ENCODE results near the gene TMEM184A.
"Not testable (repeated sequence)": the region's sequence is repeated elsewhere in the genome, so short reads cannot be mapped to it uniquely, and the experiment has no call there.

TMEM184A gene

DNA sequence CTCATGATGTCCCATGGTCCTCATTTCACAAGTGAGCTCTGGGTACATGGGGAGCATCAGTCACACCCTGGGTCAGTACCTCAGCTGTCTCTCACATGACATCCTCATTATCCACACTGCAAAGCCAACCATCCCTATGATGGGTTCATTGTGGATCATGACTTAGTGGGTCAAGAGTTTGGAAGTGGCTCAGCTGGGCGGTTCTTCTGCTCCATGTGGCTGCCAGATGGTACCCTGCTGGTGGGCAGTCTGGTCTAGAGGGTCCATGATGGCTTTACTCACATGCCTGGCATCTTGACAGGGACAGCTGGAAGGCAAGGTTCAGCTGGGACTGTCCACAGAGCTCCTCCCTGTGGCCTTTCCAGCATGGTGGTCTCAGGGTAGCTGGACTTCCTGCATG is 33.0 kb upstream of the TMEM184A start:
- DNase-seq: no peak

DNA sequence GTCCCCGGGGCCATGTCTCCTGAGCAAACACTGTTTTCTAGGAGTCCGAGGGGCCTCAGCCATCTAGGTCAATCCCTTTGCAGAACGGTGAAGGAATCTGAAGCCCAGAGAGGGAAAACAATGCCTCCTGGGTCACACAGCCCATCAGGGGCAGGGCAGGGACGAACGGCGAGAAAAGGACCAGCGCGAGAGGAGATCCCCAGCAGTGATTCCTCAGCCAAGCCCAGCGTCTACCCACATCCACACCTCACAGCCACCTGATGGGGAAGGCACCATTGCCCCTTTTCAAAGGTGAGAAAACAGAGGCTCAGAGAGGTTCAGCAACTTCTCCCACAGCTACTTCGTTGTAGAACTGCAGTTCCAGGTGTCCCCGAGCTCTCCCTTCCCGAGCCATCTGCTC is 31.7 kb upstream of the TMEM184A start:
- no peak for DNase-seq

DNA sequence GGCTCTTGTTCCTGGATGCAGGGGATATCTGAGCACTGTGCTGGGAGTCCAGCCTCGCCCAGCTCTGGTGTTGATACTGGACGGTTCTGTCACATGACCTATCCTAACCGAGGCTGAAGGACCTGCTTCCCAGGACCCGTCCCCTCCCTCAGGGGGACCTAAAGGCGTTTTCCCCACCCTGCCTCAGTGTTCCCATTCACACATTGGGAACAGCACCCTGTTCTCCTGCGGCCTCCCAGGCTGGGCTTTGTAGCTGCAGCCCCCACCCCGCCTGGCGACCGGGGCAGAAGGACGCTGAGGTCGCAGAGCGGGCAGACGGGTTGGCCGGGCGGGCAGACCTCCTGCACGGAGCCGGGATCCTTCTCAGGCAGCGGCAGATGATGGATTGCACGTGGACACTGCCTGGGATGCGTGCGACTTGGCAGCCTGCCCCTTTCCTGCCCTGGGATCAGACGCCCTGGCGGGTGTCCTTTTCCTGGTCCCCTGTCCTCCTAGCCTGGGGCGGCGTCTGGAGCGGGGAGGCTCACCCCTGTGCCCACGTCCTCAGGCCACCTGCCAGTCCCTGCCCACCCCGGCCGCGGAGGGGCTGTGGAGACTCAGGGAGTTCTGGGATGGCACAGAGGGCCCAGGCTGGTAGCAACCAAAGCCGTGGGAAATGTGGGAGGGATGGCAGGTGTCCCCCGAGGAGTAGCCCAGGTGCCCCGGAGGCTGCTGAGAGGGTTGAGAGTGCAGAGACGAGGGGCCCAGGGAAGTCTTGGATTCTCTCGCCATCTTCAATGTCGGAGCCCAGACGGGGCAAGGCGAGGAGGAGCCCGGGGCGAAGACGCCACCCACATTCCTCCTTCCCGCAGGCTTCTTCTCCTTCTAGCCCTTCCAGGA is 31.1 kb upstream of the TMEM184A start:
- no peak for DNase-seq

DNA sequence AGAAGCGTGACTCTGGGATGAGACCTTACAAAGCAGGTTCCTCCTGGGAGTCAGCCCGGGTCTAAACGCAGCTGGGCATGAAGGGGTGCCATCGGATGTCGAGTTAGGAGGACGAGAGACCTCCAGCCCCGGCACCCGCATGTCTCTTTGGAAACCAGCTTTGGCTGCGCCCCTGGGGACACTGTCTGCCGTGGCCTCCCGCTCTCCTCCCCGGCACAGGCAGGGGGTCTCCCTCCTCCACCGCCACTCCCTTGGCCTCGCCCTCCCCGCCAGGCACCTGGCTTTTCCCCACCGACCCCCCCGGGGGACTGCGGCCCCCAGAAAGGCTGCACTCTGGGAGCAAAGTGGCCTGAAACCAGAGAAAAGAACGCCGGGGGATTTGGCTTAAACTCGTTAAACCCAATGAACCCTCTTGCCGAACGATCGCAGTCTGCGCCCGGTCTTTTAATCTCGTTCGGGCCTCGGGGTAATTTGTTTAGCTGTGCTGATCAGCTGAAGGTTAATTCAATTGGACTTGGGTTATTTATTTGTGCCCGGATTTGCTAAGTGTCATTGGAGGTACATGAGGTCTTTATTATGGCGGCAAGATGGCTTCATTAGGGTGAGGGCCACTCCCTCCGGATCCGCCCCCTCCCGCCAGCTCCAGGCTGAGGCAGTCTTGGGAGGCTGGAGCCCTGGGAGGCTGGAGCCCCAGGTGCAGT is 30.3 kb upstream of the TMEM184A start:
- DNase-seq: no peak

DNA sequence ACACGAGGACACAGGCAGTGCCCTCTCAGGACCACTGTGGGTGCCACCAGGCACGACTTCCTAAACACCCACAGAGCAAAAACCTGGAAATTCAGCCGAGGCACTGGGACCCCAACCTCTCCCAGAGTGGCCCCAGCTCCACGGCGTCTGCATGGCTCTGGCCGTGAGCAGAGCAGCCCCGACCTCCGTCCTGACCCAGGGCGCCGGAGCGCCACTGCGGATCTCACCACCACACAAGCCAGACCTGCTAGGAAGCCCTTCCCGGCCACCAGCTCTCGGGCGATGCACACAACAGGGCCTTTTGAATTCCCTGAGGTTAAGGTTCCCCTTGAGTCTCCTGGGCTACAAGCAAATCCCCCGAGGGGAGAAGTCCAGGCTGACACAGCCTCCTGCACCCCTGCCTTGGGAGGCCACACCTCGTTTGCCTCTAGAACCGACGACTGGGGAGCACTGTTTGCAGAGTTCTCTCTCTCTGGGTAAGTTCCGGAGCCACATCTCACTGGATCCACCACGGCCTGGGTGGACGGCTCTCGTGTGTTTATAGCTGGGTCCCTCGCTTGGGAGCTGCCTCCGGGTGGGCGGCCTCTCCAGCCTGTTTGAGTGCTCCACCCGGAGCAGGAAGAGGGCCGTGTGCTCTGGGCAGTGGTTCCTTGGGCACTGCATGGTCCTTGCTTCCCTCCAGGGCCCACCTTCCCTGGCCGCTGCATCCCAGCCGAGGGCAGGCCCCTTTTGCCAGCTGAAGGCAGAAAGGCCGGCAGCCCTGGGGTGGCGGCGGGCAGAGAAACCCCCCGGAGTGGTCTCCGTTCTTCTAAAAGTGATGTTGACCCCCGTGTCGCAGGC is 29.4 kb upstream of the TMEM184A start:
- no peak for DNase-seq

- no peak for DNase-seq
These were observed 28.7 kb upstream of the TMEM184A start for GRCh38 chr7:1584700-1585099.

GRCh38 chr7:1583241-1583930 is 27.4 kb upstream of the TMEM184A start:
- DNase-seq: not testable (repeated sequence)

- no peak for DNase-seq
These were observed 24.5 kb upstream of the TMEM184A start for GRCh38 chr7:1580422-1581030.

DNA sequence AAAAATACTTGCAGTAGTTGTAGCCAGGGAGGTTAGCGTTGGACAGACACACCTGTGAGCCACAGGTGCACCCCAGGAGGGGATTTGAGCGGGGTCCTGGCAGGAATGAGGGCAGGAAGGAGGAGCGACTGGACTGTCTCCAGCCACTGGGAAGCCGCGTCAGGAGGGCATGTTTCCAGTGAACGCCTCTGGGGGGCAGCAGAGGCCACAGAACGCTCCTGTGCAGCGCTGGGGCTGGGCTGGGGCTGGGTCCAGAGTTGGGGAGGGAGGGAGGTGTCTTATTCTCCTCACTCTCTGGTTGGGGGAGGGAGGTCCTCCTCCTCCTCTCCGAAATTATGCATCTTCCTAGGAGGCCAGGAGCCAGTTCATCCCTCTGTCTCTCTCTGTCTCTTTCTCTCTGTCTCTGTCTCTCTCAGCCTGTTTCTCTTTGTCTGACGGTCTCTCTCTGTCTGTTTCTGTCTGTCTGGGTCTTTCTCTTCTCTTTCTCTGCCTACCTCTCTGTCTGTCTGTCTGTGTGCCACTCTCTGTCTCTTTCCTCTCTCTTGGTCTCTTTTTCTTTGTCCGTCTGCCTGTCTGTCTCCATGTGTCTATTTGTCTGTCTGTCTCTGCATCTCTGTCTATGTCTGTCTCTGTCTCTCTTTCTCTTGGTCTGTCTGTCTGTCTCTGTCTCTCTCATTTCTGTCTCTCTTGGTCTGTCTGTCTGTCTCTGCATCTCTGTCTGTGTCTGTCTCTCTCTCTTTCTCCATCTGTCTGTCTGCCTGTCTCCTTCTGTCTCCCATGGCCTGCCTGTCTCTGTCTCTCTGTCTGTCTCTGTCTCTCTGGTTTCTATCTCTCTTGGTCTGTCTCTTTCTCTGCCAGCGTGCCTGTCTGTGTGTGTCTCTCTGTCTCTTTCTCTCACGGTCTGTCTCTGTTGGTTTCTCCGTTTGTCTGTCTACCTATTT is 23.7 kb upstream of the TMEM184A start:
- DNase-seq: peak; percentile 90

- DNase-seq: no peak
These were observed 22.5 kb upstream of the TMEM184A start for GRCh38 chr7:1578513-1578912.

DNA sequence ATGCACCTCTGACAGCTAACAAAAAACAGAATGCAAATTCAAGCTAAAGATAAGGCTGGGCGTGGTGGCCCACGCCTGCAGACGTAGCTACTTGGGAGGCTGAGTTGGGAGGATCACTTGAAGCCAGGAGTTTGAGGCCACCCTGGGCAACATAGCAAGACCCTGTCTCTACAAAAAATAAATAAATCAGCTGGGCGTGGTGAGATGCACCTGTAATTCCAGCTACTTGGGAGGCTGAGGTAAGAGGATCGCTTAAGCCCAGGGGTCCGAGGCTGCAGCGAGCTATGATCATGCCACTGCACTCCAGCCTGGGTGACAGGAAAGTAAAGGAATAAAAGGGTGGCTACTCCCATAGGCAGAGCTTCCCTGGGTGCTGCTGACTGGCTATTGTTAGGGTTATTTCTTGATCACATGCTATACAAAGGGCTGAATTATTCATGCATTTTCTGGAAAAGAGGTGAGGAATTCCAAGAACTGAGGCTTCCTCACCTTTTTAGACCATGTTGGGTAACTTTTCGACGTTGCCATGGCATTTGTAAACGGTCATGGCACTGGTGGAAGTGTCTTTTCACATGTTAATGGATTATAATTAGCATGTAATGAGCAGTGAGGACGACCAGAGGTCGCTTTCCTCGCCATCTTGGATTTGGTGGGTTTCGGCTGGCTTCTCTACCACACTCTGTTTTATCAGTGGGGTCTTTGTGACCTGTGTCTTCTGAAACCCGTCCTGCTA is 20.7 kb upstream of the TMEM184A start:
- DNase-seq: no peak

DNA sequence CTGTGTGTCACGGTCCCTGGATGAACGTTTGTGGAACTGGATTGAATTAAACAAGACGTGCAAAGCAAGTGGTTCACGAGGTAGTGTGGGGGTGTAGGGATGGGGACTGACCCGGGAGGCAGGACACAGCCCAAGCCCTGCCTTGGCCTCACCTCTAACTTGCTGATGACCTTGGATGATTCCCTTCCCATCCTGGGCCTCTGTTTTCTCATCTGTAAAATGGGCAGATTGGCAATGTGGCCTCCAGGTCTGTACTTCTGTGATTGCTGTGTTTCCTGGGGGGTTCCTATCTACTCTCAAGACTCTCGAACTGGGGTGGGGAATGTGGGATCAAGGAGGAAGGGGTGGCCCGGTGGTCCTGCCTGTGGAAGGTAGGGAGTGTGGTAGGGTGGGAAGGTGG is 19.8 kb upstream of the TMEM184A start:
- DNase-seq: no peak

GRCh38 chr7:1572111-1572822 is 16.3 kb upstream of the TMEM184A start:
- DNase-seq: no peak

DNA sequence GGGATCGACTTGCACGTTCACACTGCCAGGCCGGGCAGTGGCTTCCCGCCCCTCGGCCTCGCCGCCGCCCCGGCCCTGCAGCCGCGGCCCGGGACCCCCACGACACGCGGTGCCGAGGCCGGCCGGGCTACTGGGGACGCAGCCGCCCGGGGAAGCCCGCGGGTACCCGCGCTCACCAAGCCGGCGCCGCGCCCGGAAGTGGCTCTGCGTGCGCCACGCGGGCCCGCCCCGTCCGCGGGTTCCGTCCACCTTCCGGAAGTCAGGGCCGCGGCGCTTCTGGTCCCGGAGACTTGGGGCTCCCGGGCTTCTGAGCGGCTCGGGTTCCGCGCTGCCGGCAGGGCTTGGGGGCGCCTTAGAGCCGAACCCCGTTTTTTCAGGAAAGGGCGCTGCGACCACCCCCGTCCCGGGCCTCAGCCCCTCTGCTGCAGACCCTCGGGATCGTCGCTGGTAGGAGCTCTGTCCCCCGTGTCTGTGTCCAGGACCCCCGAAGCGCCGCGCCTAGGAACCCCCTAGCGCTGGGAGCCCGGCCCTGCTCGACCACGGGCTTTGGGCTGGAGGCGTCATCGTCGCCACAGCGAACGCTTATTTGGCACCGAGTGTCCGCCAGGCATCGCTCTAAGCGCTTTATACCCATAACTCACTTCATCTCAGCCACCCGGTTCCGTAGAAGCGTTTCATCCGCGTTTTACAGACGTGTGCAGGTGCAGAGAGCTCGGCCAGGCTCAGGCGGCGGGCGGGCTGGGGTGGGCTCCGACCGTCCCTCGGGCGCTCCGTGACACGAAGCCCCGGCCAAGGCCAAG is 14.0 kb upstream of the TMEM184A start, which contains the start of gene PSMG3:
TSS of gene PSMG3 (minus strand) at position 200 of the 800 bp plus-strand sequence. CDS start 693 bp downstream, outside the sequence.
- DNase-seq: peak; percentile 95

GRCh38 chr7:1569440-1569832 is 13.4 kb upstream of the TMEM184A start:
- DNase-seq: no peak

GRCh38 chr7:1569016-1569415 is 13.0 kb upstream of the TMEM184A start:
- no peak for DNase-seq

DNA sequence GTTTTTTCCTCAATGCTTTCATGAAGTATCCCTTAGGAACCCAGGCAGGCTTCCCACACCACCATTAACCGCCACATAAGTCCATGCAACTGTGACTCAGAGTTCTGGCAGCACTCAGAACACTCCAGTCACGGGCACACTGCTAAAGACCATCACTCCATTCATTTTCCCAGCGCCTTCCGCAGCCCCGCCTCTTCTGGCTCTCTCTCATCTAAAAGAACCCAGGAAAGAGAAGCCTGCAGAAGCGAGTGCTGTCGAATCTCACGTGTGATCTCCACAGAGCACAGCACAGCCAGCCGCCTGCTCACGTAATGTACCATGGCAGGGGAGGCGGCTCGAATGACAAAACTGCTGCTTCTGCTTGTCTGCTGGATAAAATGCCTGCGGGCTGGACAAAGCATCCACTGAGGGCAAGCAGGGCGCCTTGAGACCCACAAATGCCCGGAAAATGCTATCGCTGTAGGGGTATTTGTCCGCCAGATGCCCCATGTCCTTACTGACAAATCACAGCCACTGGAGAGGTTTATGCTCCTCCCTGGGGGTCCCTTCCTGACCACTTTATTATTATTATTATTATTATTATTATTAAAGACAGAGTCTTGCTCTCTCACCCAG is 12.0 kb upstream of the TMEM184A start:
- DNase-seq: no peak

All from activated CD8-positive, alpha-beta memory T cell treated with anti-CD3 and anti-CD28 coated beads for 24 hours (primary cell).